Measurements from ENCODE around the gene PLXDC1. TPM values are rescaled to one million over a fixed set of nuclear protein-coding genes. Genes with fewer than 3 reads are reported as not detected.
"Not testable (repeated sequence)": the region's sequence is repeated elsewhere in the genome, so short reads cannot be mapped to it uniquely, and the experiment has no call there.

PLXDC1 gene
- total RNA-seq, 2 donors from 2014 or later = 3.0 to 5.6 TPM

GRCh38 chr17:39143552-39144093 lies 7.8 kb downstream of the PLXDC1 start:
- H3K27ac Mint-ChIP-seq = no peak overlapping the region
- H3K9me3 Mint-ChIP-seq = no peaks in the 10 kb centered on the region
- H3K27me3 Mint-ChIP-seq (ENCODE audit: low read depth) = no peaks in the 10 kb centered on the region
- H3K4me3 Mint-ChIP-seq = no peak overlapping the region
- no peak for ATAC-seq (replicated peaks in 1 of 2)
- H3K36me3 Mint-ChIP-seq (ENCODE audit: insufficient read depth in 2 of 2) = no peaks in the 10 kb centered on the region
- no peaks in the 10 kb centered on the region for H3K4me1 Mint-ChIP-seq (ENCODE audit: low read depth)
- DNase-seq = no peak

- H3K4me3 Mint-ChIP-seq = no peak overlapping the region
- no peak for ATAC-seq (replicated peaks in 1 of 2)
- DNase-seq = no peak
- no peaks in the 10 kb centered on the region for H3K27me3 Mint-ChIP-seq (ENCODE audit: low read depth)
- no peaks in the 10 kb centered on the region for H3K4me1 Mint-ChIP-seq (ENCODE audit: low read depth)
- H3K27ac Mint-ChIP-seq = no peak overlapping the region
- no peaks in the 10 kb centered on the region for H3K36me3 Mint-ChIP-seq (ENCODE audit: insufficient read depth in 2 of 2)
- H3K9me3 Mint-ChIP-seq = no peaks in the 10 kb centered on the region
Observed at GRCh38 chr17:39141915-39142664, 9.3 kb downstream of the PLXDC1 start.

GRCh38 chr17:39141294-39141693 lies 10.1 kb downstream of the PLXDC1 start:
- H3K27me3 Mint-ChIP-seq (ENCODE audit: low read depth) = no peaks in the 10 kb centered on the region
- DNase-seq (no peak), ATAC-seq (replicated peaks in 1 of 2) (no peak)
- no peak overlapping the region for H3K27ac Mint-ChIP-seq
- no peaks in the 10 kb centered on the region for H3K4me1 Mint-ChIP-seq (ENCODE audit: low read depth)
- no peaks in the 10 kb centered on the region for H3K9me3 Mint-ChIP-seq
- no peaks in the 10 kb centered on the region for H3K36me3 Mint-ChIP-seq (ENCODE audit: insufficient read depth in 2 of 2)
- no peak overlapping the region for H3K4me3 Mint-ChIP-seq

DNA sequence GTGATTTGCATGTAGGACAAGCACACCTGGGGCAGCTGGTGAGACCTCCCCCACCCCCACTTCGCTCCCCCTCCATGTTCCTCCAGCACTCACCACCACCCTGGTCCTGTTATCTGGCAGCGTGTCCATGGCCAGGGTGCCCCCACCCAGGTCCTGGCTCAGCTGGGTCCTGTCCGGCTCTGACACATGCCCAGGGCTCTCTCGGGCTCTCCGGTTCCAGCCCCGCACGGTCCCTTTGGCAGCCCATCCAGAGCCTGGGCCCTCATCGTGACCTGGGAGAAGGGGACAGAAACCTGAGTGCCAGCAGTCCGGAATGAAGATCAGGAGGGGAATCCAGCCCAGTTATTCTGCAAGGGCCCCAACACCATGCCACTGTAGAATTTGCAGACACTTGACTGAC lies 11.9 kb downstream of the PLXDC1 start:
- no peaks in the 10 kb centered on the region for H3K27me3 Mint-ChIP-seq (ENCODE audit: low read depth)
- no peaks in the 10 kb centered on the region for H3K9me3 Mint-ChIP-seq
- H3K27ac Mint-ChIP-seq = no peak overlapping the region
- no peaks in the 10 kb centered on the region for H3K4me1 Mint-ChIP-seq (ENCODE audit: low read depth)
- H3K4me3 Mint-ChIP-seq = no peak overlapping the region
- DNase-seq = no peak
- ATAC-seq (replicated peaks in 1 of 2) = no peak
- H3K36me3 Mint-ChIP-seq (ENCODE audit: insufficient read depth in 2 of 2) = no peaks in the 10 kb centered on the region

GRCh38 chr17:39139161-39139511 lies 12.3 kb downstream of the PLXDC1 start:
- Mint-ChIP-seq H3K36me3 (ENCODE audit: insufficient read depth in 2 of 2) (no peaks in the 10 kb centered on the region), H3K27ac (no peak overlapping the region), H3K27me3 (ENCODE audit: low read depth) (no peaks in the 10 kb centered on the region), H3K9me3 (no peaks in the 10 kb centered on the region), H3K4me3 (no peak overlapping the region), H3K4me1 (ENCODE audit: low read depth) (no peaks in the 10 kb centered on the region)
- ATAC-seq (replicated peaks in 1 of 2) (no peak), DNase-seq (no peak)

DNA sequence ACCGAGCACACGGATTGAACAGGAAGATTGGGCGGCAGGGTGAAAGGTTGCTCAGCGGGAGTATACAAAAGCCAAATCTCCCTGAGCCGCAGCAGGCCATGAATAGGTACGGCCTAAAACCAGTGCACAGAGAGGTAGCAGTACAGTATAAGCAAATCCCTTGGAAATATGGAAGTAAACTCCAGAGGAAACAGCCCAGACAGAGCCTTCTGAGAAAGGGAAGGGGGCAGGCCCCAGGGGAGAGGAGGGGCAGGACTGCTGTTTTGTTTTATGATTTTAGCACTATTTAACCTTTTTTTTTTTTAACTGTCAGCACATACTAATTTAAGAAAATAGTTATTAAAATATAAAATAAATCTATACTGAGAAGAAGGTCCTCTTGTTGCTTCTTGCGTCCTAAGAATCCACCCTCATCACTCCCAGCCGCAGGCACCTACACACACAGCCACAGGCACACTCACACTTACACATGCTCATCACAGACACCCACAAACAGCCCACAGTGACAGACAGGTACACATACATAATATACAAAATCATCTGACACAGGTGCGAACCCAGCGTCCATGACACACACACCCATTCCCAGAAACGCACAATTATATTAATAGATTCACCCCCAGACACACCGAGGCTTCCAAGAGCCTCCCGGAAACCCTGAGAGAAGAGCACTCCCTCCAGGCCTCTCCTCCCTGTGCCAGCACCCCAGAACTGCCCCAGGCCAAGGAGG lies 12.8 kb downstream of the PLXDC1 start:
- H3K36me3 Mint-ChIP-seq (ENCODE audit: insufficient read depth in 2 of 2) = no peaks in the 10 kb centered on the region
- no peaks in the 10 kb centered on the region for H3K27me3 Mint-ChIP-seq (ENCODE audit: low read depth)
- DNase-seq (no peak), ATAC-seq (replicated peaks in 1 of 2) (no peak)
- H3K4me1 Mint-ChIP-seq (ENCODE audit: low read depth) = no peaks in the 10 kb centered on the region
- H3K27ac Mint-ChIP-seq = no peak overlapping the region
- H3K4me3 Mint-ChIP-seq = no peak overlapping the region
- no peaks in the 10 kb centered on the region for H3K9me3 Mint-ChIP-seq

GRCh38 chr17:39134878-39135277 lies 16.6 kb downstream of the PLXDC1 start:
- H3K4me3 Mint-ChIP-seq = no peak overlapping the region
- H3K9me3 Mint-ChIP-seq = no peaks in the 10 kb centered on the region
- no peak for DNase-seq
- H3K4me1 Mint-ChIP-seq (ENCODE audit: low read depth) = no peaks in the 10 kb centered on the region
- ATAC-seq (replicated peaks in 1 of 2) = no peak
- H3K27ac Mint-ChIP-seq = no peak overlapping the region
- no peaks in the 10 kb centered on the region for H3K27me3 Mint-ChIP-seq (ENCODE audit: low read depth)
- H3K36me3 Mint-ChIP-seq (ENCODE audit: insufficient read depth in 2 of 2) = no peaks in the 10 kb centered on the region

GRCh38 chr17:39132192-39132610 lies 19.2 kb downstream of the PLXDC1 start:
- no peaks in the 10 kb centered on the region for H3K27me3 Mint-ChIP-seq (ENCODE audit: low read depth)
- ATAC-seq (replicated peaks in 1 of 2) (no peak), DNase-seq (no peak)
- no peak overlapping the region for H3K4me3 Mint-ChIP-seq
- no peak overlapping the region for H3K27ac Mint-ChIP-seq
- no peaks in the 10 kb centered on the region for H3K36me3 Mint-ChIP-seq (ENCODE audit: insufficient read depth in 2 of 2)
- no peaks in the 10 kb centered on the region for H3K9me3 Mint-ChIP-seq
- H3K4me1 Mint-ChIP-seq (ENCODE audit: low read depth) = no peaks in the 10 kb centered on the region

- ATAC-seq (replicated peaks in 1 of 2) (no peak), DNase-seq (no peak)
- H3K27ac Mint-ChIP-seq = no peak overlapping the region
- H3K9me3 Mint-ChIP-seq = no peaks in the 10 kb centered on the region
- H3K27me3 Mint-ChIP-seq (ENCODE audit: low read depth) = no peaks in the 10 kb centered on the region
- no peaks in the 10 kb centered on the region for H3K4me1 Mint-ChIP-seq (ENCODE audit: low read depth)
- H3K36me3 Mint-ChIP-seq (ENCODE audit: insufficient read depth in 2 of 2) = no peaks in the 10 kb centered on the region
- H3K4me3 Mint-ChIP-seq = no peak overlapping the region
Observed at GRCh38 chr17:39131616-39132015, 19.8 kb downstream of the PLXDC1 start.

GRCh38 chr17:39130205-39130604 lies 21.2 kb downstream of the PLXDC1 start:
- Mint-ChIP-seq H3K27me3 (ENCODE audit: low read depth) (no peaks in the 10 kb centered on the region), H3K4me1 (ENCODE audit: low read depth) (no peaks in the 10 kb centered on the region), H3K36me3 (ENCODE audit: insufficient read depth in 2 of 2) (no peaks in the 10 kb centered on the region), H3K4me3 (no peak overlapping the region), H3K27ac (no peak overlapping the region), H3K9me3 (no peaks in the 10 kb centered on the region)
- DNase-seq (no peak), ATAC-seq (replicated peaks in 1 of 2) (no peak)

GRCh38 chr17:39129544-39129943 lies 21.9 kb downstream of the PLXDC1 start:
- not testable (repeated sequence) for DNase-seq; H3K4me1 Mint-ChIP-seq (ENCODE audit: low read depth); H3K27me3 Mint-ChIP-seq (ENCODE audit: low read depth); ATAC-seq (replicated peaks in 1 of 2); H3K36me3 Mint-ChIP-seq (ENCODE audit: insufficient read depth in 2 of 2); H3K27ac Mint-ChIP-seq; H3K4me3 Mint-ChIP-seq; H3K9me3 Mint-ChIP-seq

- no peak for DNase-seq
- Mint-ChIP-seq H3K27me3 (ENCODE audit: low read depth) (no peaks in the 10 kb centered on the region), H3K36me3 (ENCODE audit: insufficient read depth in 2 of 2) (no peaks in the 10 kb centered on the region), H3K4me1 (ENCODE audit: low read depth) (no peaks in the 10 kb centered on the region), H3K9me3 (no peaks in the 10 kb centered on the region), H3K4me3 (no peak overlapping the region), H3K27ac (no peak overlapping the region)
- no peak for ATAC-seq (replicated peaks in 1 of 2)
Observed at GRCh38 chr17:39126436-39126835, 25.0 kb downstream of the PLXDC1 start.

GRCh38 chr17:39125143-39125875 lies 26.1 kb downstream of the PLXDC1 start:
- H3K9me3 Mint-ChIP-seq = no peaks in the 10 kb centered on the region
- H3K4me1 Mint-ChIP-seq (ENCODE audit: low read depth) = no peaks in the 10 kb centered on the region
- no peak overlapping the region for H3K4me3 Mint-ChIP-seq
- H3K36me3 Mint-ChIP-seq (ENCODE audit: insufficient read depth in 2 of 2) = no peaks in the 10 kb centered on the region
- H3K27me3 Mint-ChIP-seq (ENCODE audit: low read depth) = no peaks in the 10 kb centered on the region
- DNase-seq (no peak), ATAC-seq (replicated peaks in 1 of 2) (no peak)
- H3K27ac Mint-ChIP-seq = no peak overlapping the region
